GM21619 (cell line): ENCODE measurements around the gene DNAJA2.
"Not testable (repeated sequence)": the region's sequence is repeated elsewhere in the genome, so short reads cannot be mapped to it uniquely, and the experiment has no call there.

Source experiments
- ATAC-seq: cut with Tn5 transposase; IDR thresholded peaks from one replicate; pipeline ENCODE4 v1.9.1; 2021; ENCODE audit not compliant: unreplicated experiment

Gene DNAJA2

GRCh38 chr16:46973207-46973995, at the start of gene DNAJA2:
Gene DNAJA2, minus strand, starts transcription at chr16:46973674. Its CDS starts 102 bp downstream, at chr16:46973572.
- ATAC-seq: peak; percentile 87

- no peak for ATAC-seq
Measured at GRCh38 chr16:47019568-47019967, 46.1 kb upstream of the DNAJA2 start.

GRCh38 chr16:47018223-47018891, 44.9 kb upstream of the DNAJA2 start:
- peak; percentile 100 for ATAC-seq

GRCh38 chr16:47017636-47018035, 44.2 kb upstream of the DNAJA2 start:
- no peak for ATAC-seq

- ATAC-seq: peak; percentile 35
Measured at GRCh38 chr16:47016700-47017133, 43.2 kb upstream of the DNAJA2 start.

GRCh38 chr16:47013910-47014309, 40.4 kb upstream of the DNAJA2 start:
- no peak for ATAC-seq

GRCh38 chr16:47013172-47013571, 39.7 kb upstream of the DNAJA2 start:
- ATAC-seq: no peak

- ATAC-seq: not testable (repeated sequence)
Measured at GRCh38 chr16:47010812-47011211, 37.3 kb upstream of the DNAJA2 start.

- no peak for ATAC-seq
Measured at GRCh38 chr16:47008612-47009011, 35.1 kb upstream of the DNAJA2 start.

- no peak for ATAC-seq
Measured at GRCh38 chr16:47008174-47008573, 34.7 kb upstream of the DNAJA2 start.

GRCh38 chr16:47004652-47005051, 31.2 kb upstream of the DNAJA2 start:
- no peak for ATAC-seq

GRCh38 chr16:47000066-47000465, 26.6 kb upstream of the DNAJA2 start:
- not testable (repeated sequence) for ATAC-seq

GRCh38 chr16:46997844-46998243, 24.4 kb upstream of the DNAJA2 start:
- ATAC-seq: no peak

GRCh38 chr16:46996952-46997458, 23.5 kb upstream of the DNAJA2 start:
- no peak for ATAC-seq

- no peak for ATAC-seq
Measured at GRCh38 chr16:46996391-46996790, 22.9 kb upstream of the DNAJA2 start.

- ATAC-seq: no peak
Measured at GRCh38 chr16:46991729-46992704, 18.5 kb upstream of the DNAJA2 start.

GRCh38 chr16:46986896-46987295, 13.4 kb upstream of the DNAJA2 start:
- ATAC-seq: no peak

GRCh38 chr16:46986438-46986837, 13.0 kb upstream of the DNAJA2 start:
- ATAC-seq: no peak

- ATAC-seq: no peak
Measured at GRCh38 chr16:46982335-46982734, 8.9 kb upstream of the DNAJA2 start.

- no peak for ATAC-seq
Measured at GRCh38 chr16:46980926-46981325, 7.5 kb upstream of the DNAJA2 start.

GRCh38 chr16:46976550-46976949, 3.1 kb upstream of the DNAJA2 start:
- ATAC-seq: no peak
